SH-SY5Y (cell line): ENCODE results near the gene GPR143.

Experiments used
- GATA2 ChIP-seq: IDR thresholded peaks from 2 replicates; pipeline ENCODE4 v1.6.1; 2011; ENCODE audit warnings: mild to moderate bottlenecking, low read depth, low read length
- GATA3 ChIP-seq: IDR thresholded peaks from 2 replicates; pipeline ENCODE4 v1.6.1; 2011; ENCODE audit warnings: low read depth, mild to moderate bottlenecking, low read length, moderate library complexity

- TF ChIP-seq GATA3 (no peak), GATA2 (no peak)
Measured at GRCh38 chrX:9804444-9804843, 38.8 kb upstream of the GPR143 start.
